GM12878 (cell line): ENCODE results near the gene CFAP57. TPM values are rescaled to one million over a fixed set of nuclear protein-coding genes. Genes with fewer than 3 reads are reported as not detected.

Source experiments
- ATAC-seq: fragments of 200-7000 bp; cut with Tn5 transposase; 3 replicates; pipeline ENCODE4 v1.9.1; 2020; ENCODE audit warnings: mild to moderate bottlenecking, moderate library complexity
- BruUV-seq: library from RNA; stranded (reverse); fragments of 400-500 nt; replicated peaks from 2 replicates; lab custom pipeline; 2021; lab: Mats Ljungman, UMichigan
- CTCF ChIA-PET: fragments of 300-600 bp; sonication (Branson Sonifier 250); formaldehyde crosslinking; extraction: SDS; loops from one replicate; lab custom pipeline; 2021; ENCODE audit warnings: inconsistent platforms; lab: Yijun Ruan, JAX
- POLR2A ChIA-PET: fragments of 350-600 bp; formaldehyde crosslinking; extraction: SDS; loops from one replicate; lab custom pipeline; 2021; ENCODE audit warnings: inconsistent platforms; lab: Charles Lee
- RAD21 ChIA-PET: fragments of 300-600 bp; sonication (Branson Sonifier 250); formaldehyde crosslinking; loops from one replicate; lab custom pipeline; 2023; ENCODE audit warnings: antibody characterized with exemption; ENCODE audit not compliant: unreplicated experiment; lab: Charles Lee
- SMC1A ChIA-PET: fragments of 300-600 bp; sonication (Branson Sonifier 250); formaldehyde crosslinking; loops from one replicate; lab custom pipeline; 2023; ENCODE audit not compliant: unreplicated experiment, uncharacterized antibody; lab: Charles Lee
- DNase-seq: peaks from one replicate; pipeline ENCODE4 v3.0.0-alpha.2; 2011; ENCODE audit warnings: low read depth, low spot score
- FAIRE-seq: peaks from 3 replicates; lab custom pipeline; 2011; peaks lifted over from hg19 to GRCh38; lab: Jason Lieb, UNC
- H2AFZ ChIP-seq: 2 replicates; pipeline ENCODE4 v1.6.0; 2011; ENCODE audit warnings: low read depth, low read length, control low read depth; ENCODE audit not compliant: control insufficient read depth
- H3K27ac ChIP-seq: 2 replicates; pipeline ENCODE4 v1.5.1; 2011; ENCODE audit warnings: control low read depth; ENCODE audit not compliant: control insufficient read depth, insufficient read depth
- H3K27me3 ChIP-seq, 2 experiments: replicated peaks in 1 of 2; 2 replicates each; pipeline versions ENCODE4 v1.6.0 to v1.6.1; 2011; ENCODE audit warnings: low read length in 1 of 2; ENCODE audit not compliant: control insufficient read depth in 2 of 2, insufficient read depth in 2 of 2
- H3K36me3 ChIP-seq, 2 experiments: 2 replicates each; pipeline ENCODE4 v1.5.1; 2011; ENCODE audit warnings: low read length in 1 of 2; ENCODE audit not compliant: control insufficient read depth in 2 of 2, insufficient read depth in 2 of 2
- H3K4me1 ChIP-seq: 2 replicates; pipeline ENCODE4 v1.6.1; 2011; ENCODE audit warnings: mild to moderate bottlenecking, low read length, moderate library complexity, mixed read lengths; ENCODE audit not compliant: control insufficient read depth, insufficient read depth
- H3K4me2 ChIP-seq: 2 replicates; pipeline ENCODE4 v1.6.0; 2011; ENCODE audit warnings: control low read depth; ENCODE audit not compliant: control insufficient read depth, insufficient read depth
- H3K4me3 ChIP-seq: fragments of 200-600 bp; sonication (generic); 2 replicates; pipeline ENCODE4 v1.5.1; 2016
- H3K79me2 ChIP-seq: 2 replicates; pipeline ENCODE4 v1.6.0; 2011; ENCODE audit warnings: low read length; ENCODE audit not compliant: control insufficient read depth, insufficient read depth
- H3K9ac ChIP-seq: 2 replicates; pipeline ENCODE4 v1.8.0; 2011; ENCODE audit warnings: low read length, control low read depth, mixed read lengths; ENCODE audit not compliant: control insufficient read depth, insufficient read depth
- H3K9me3 ChIP-seq: replicated peaks from 3 replicates; pipeline ENCODE4 v1.5.1; 2011; ENCODE audit warnings: mild to moderate bottlenecking, low read length; ENCODE audit not compliant: control insufficient read depth, insufficient read depth
- H4K20me1 ChIP-seq: 2 replicates; pipeline ENCODE4 v1.6.0; 2011; ENCODE audit not compliant: control insufficient read depth, insufficient read depth
- EGR1 ChIP-seq, 2 experiments: IDR thresholded peaks; 1 replicate in 1 of 2; 2 replicates in 1 of 2; pipeline ENCODE4 v1.6.1; 2011 to 2012; ENCODE audit warnings: low read depth in 2 of 2, low read length in 2 of 2, borderline replicate concordance in 1 of 2, mild to moderate bottlenecking in 1 of 2, moderate library complexity in 1 of 2
- ETV6 ChIP-seq, 2 experiments: fragments of 450-650 bp in 1 of 2; IDR thresholded peaks in 1 of 2; conservative IDR thresholded peaks in 1 of 2; 2 replicates each; pipeline ENCODE4 v1.6.1; 2014; ENCODE audit warnings: antibody characterized with exemption in 1 of 2, borderline replicate concordance in 1 of 2, low read depth in 1 of 2, mild to moderate bottlenecking in 1 of 2, moderate library complexity in 1 of 2
- JUND ChIP-seq: IDR thresholded peaks from 2 replicates; pipeline ENCODE4 v1.6.1; 2012; ENCODE audit warnings: low read depth, mild to moderate bottlenecking, low read length, improper control_type of control experiment, moderate library complexity
- KAT2A ChIP-seq: conservative IDR thresholded peaks from 2 replicates; pipeline ENCODE4 v1.6.1; 2011; ENCODE audit warnings: low read depth, low read length; ENCODE audit not compliant: control insufficient read depth
- MEF2B ChIP-seq: fragments of 450-650 bp; IDR thresholded peaks from 2 replicates; pipeline ENCODE4 v1.6.1; 2018; ENCODE audit warnings: mild to moderate bottlenecking, moderate library complexity; ENCODE audit not compliant: partially characterized antibody, poor library complexity, severe bottlenecking
- MXI1 ChIP-seq: fragments of 150-350 bp; IDR thresholded peaks from 2 replicates; pipeline ENCODE4 v1.6.1; 2011; ENCODE audit warnings: low read depth, mild to moderate bottlenecking, inconsistent platforms, low read length, improper control_type of control experiment
- NFXL1 ChIP-seq: fragments of 450-650 bp; IDR thresholded peaks from 2 replicates; pipeline ENCODE4 v1.6.1; 2017; ENCODE audit warnings: antibody characterized with exemption, mild to moderate bottlenecking, borderline replicate concordance
- NKRF ChIP-seq: fragments of 450-650 bp; conservative IDR thresholded peaks from 2 replicates; pipeline ENCODE4 v1.6.1; 2017; ENCODE audit warnings: mild to moderate bottlenecking, moderate library complexity
- NR2C1 ChIP-seq: fragments of 450-650 bp; IDR thresholded peaks from 2 replicates; pipeline ENCODE4 v1.6.1; 2017; ENCODE audit warnings: antibody characterized with exemption, mild to moderate bottlenecking, moderate library complexity
- NR2C2 ChIP-seq: IDR thresholded peaks from 2 replicates; pipeline ENCODE4 v1.6.1; 2011; ENCODE audit warnings: borderline replicate concordance, low read depth; ENCODE audit not compliant: control insufficient read depth, insufficient read length
- PAX5 ChIP-seq: IDR thresholded peaks from 2 replicates; pipeline ENCODE4 v1.6.1; 2011; ENCODE audit warnings: low read depth, low read length, borderline replicate concordance
- SPI1 ChIP-seq: IDR thresholded peaks from 2 replicates; pipeline ENCODE4 v1.6.1; 2011; ENCODE audit warnings: low read depth, mild to moderate bottlenecking, low read length, moderate library complexity, borderline replicate concordance; ENCODE audit not compliant: insufficient read depth
- SREBF1 ChIP-seq: IDR thresholded peaks from 2 replicates; pipeline ENCODE4 v1.6.1; 2012; ENCODE audit warnings: mild to moderate bottlenecking, low read length
- ZNF274 ChIP-seq: IDR thresholded peaks from one replicate; pipeline ENCODE4 v1.8.0; 2011; ENCODE audit not compliant: insufficient read length, insufficient read depth
- ZNF622 ChIP-seq: fragments of 450-650 bp; IDR thresholded peaks from 2 replicates; pipeline ENCODE4 v1.6.1; 2017; ENCODE audit warnings: mild to moderate bottlenecking, inconsistent platforms
- WGBS: methylation state at CpG from one replicate; pipeline ENCODE4 v1.1.6; 2016; ENCODE audit warnings: low lambda C conversion rate; ENCODE audit not compliant: insufficient replicate concordance, insufficient coverage; ENCODE audit errors: missing lambda C conversion rate; 5-methylcytosine and 5-hydroxymethylcytosine counted together
- in situ Hi-C: fragments of 300-500 bp; cut with MboI; formaldehyde crosslinking; loops from 9 replicates; pipeline ENCODE4 v1.14.3; 2018; ENCODE audit warnings: mixed read lengths
- intact Hi-C: fragments of 100-400 bp; cut with micrococcal nuclease; formaldehyde crosslinking; loops from one replicate; pipeline ENCODE4 v1.14.2; 2022; ENCODE audit not compliant: unreplicated experiment
- polyA plus RNA-seq, 11 experiments: library from polyadenylated mRNA; depleted of rRNA in 4 of 11; unstranded in 6 of 11; stranded (reverse) in 5 of 11; fragments of >200 nt; fragmentation: Nextera tagmentation in 4 of 11; fragmentation: Illumina TruSeq in 1 of 11; extraction: Ambion mirVana in 4 of 11; extraction: Trizol in 1 of 11; gene quantifications; 1 replicate in 1 of 11; 2 replicates in 10 of 11; pipeline versions ENCODE4 v1.2.1 to v1.2.3, GENCODE V29; 2011 to 2016; ENCODE audit warnings: inconsistent platforms in 2 of 11, missing spikeins in 2 of 11, low read depth in 1 of 11
- total RNA-seq, 4 experiments: library from RNA; depleted of rRNA in 3 of 4; stranded (reverse); fragments of >200 nt in 3 of 4; fragmentation: Illumina TruSeq in 1 of 4; extraction: Trizol in 1 of 4; gene quantifications; 2 replicates each; pipeline versions ENCODE4 v1.2.1 to v1.2.3, GENCODE V29; 2013 to 2021
- TF ChIP-seq, protein P1 (sequence below): fragments of 150-350 bp; IDR thresholded peaks from 2 replicates; pipeline ENCODE4 v1.6.1; 2014; ENCODE audit warnings: mild to moderate bottlenecking, low read depth, low read length
- TF ChIP-seq, protein P2 (sequence below), 3 experiments: IDR thresholded peaks in 2 of 3; conservative IDR thresholded peaks in 1 of 3; 2 replicates each; pipeline ENCODE4 v1.5.1; 2011; ENCODE audit warnings: low read depth in 3 of 3, low read length in 3 of 3, mild to moderate bottlenecking in 3 of 3, control low read depth in 2 of 3, moderate library complexity in 2 of 3, inconsistent platforms in 1 of 3, mixed read lengths in 1 of 3; ENCODE audit not compliant: control insufficient read depth in 2 of 3, insufficient read depth in 1 of 3; ENCODE audit errors: extremely low read depth in 1 of 3

Gene CFAP57
- total and polyA plus RNA-seq, 10 of the 15 experiments (the other 5 are each of a cell fraction or from before 2014, with no cell fraction given): 0.45 to 4.8 (median 1.3) TPM

GRCh38 chr1:43273708-43274107 is 101.6 kb downstream of the CFAP57 start:
- ATAC-seq (no peak), DNase-seq (no peak), FAIRE-seq (no peak)
- 88% methylated on average over 7 of the region's 7 CpGs for WGBS
- Histone ChIP-seq H2AFZ (no peak overlapping the region), H3K79me2 (no peaks in the 10 kb centered on the region), H4K20me1 (no peaks in the 10 kb centered on the region), H3K4me2 (no peak overlapping the region), H3K36me3 (no peaks in the 10 kb centered on the region), H3K9ac (no peak overlapping the region), H3K27me3 (no peaks in the 10 kb centered on the region; a peak in 1 of 4 replicates), H3K4me3 (no peak overlapping the region), H3K4me1 (peaks cover 4% of the 10 kb centered on the region; the same call in 1 of the 2 replicates), H3K27ac (no peak overlapping the region), H3K9me3 (no peaks in the 10 kb centered on the region)
- RAD21 ChIA-PET: no interaction called here
- intact Hi-C loops: no loop called here
- CTCF ChIA-PET: no interaction called here
- no TSS peak for BruUV-seq
- TF ChIP-seq EGR1 (IDR thresholded peaks at IDR 0.05; ENCODE audit: borderline replicate concordance in 1 of 2, low read depth in 2 of 2, low read length in 2 of 2) (no peak), SREBF1 (no peak), MEF2B (no peak), KAT2A (no peak), NKRF (no peak), JUND (no peak), NR2C1 (no peak), ZNF622 (no peak), ETV6 (conservative IDR thresholded peaks at IDR 0.05 in 1 of 2, IDR thresholded peaks at IDR 0.05 in 1 of 2; ENCODE audit: borderline replicate concordance in 1 of 2, low read depth in 1 of 2) (no peak), NFXL1 (no peak), ZNF274 (no peak), NR2C2 (no peak), MXI1 (no peak), PAX5 (no peak), SPI1 (no peak)
- TF ChIP-seq, protein P1, sequence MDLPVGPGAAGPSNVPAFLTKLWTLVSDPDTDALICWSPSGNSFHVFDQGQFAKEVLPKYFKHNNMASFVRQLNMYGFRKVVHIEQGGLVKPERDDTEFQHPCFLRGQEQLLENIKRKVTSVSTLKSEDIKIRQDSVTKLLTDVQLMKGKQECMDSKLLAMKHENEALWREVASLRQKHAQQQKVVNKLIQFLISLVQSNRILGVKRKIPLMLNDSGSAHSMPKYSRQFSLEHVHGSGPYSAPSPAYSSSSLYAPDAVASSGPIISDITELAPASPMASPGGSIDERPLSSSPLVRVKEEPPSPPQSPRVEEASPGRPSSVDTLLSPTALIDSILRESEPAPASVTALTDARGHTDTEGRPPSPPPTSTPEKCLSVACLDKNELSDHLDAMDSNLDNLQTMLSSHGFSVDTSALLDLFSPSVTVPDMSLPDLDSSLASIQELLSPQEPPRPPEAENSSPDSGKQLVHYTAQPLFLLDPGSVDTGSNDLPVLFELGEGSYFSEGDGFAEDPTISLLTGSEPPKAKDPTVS: no peak
- TF ChIP-seq, protein P2, sequence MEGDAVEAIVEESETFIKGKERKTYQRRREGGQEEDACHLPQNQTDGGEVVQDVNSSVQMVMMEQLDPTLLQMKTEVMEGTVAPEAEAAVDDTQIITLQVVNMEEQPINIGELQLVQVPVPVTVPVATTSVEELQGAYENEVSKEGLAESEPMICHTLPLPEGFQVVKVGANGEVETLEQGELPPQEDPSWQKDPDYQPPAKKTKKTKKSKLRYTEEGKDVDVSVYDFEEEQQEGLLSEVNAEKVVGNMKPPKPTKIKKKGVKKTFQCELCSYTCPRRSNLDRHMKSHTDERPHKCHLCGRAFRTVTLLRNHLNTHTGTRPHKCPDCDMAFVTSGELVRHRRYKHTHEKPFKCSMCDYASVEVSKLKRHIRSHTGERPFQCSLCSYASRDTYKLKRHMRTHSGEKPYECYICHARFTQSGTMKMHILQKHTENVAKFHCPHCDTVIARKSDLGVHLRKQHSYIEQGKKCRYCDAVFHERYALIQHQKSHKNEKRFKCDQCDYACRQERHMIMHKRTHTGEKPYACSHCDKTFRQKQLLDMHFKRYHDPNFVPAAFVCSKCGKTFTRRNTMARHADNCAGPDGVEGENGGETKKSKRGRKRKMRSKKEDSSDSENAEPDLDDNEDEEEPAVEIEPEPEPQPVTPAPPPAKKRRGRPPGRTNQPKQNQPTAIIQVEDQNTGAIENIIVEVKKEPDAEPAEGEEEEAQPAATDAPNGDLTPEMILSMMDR (IDR thresholded peaks at IDR 0.05 in 2 of 3, conservative IDR thresholded peaks at IDR 0.05 in 1 of 3; ENCODE audit: control insufficient read depth in 2 of 3, extremely low read depth in 1 of 3, insufficient read depth in 1 of 3, low read depth in 3 of 3, low read length in 3 of 3): no peak
- in situ Hi-C loops: no loop called here
- POLR2A ChIA-PET: no interaction called here
- SMC1A ChIA-PET: no interaction called here
